ENCODE data around the gene UQCRHL.
"Not testable (repeated sequence)": the region's sequence is repeated elsewhere in the genome, so short reads cannot be mapped to it uniquely, and the experiment has no call there.

UQCRHL gene

DNA sequence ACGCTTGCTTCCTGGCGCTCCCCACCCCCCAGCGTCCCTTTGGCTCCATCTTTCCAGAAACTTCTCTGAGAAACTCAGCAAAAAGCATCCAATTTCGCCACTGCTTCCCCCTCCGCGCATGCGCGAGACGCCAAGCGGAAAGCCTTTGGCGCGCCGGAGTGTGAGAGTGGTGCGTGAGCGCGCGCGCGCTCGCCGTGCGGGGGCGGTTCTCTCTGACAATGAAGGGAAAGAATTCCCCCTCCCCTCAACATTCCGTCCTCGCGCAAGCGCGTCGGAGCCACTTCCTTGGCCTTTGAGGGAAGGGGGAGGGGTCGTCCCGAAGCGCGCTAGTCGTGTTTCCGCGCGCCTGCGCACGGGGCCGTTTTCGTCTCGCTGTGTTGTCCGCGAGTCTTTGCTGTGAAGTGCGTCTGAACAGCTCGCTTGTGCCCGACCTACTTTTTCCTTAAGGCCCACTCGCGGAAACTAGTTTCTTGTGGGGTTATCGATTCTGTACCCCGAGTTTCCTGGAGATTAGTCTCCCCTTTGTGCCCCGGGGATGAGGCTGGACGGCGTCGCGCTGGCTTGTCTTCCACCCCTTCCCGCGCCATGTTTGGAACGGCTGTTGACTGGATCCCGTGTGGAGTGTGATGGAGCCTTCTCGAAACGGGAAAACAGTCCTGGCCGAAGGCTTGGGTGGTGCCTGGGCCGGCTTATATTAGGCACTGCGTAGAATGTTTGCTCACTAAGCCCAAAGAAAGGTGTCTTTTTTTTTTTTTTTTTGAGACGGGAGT lies 28.5 kb upstream of the UQCRHL start:
- peak; percentile 85 to 100 (median 98) for DNase-seq

DNA sequence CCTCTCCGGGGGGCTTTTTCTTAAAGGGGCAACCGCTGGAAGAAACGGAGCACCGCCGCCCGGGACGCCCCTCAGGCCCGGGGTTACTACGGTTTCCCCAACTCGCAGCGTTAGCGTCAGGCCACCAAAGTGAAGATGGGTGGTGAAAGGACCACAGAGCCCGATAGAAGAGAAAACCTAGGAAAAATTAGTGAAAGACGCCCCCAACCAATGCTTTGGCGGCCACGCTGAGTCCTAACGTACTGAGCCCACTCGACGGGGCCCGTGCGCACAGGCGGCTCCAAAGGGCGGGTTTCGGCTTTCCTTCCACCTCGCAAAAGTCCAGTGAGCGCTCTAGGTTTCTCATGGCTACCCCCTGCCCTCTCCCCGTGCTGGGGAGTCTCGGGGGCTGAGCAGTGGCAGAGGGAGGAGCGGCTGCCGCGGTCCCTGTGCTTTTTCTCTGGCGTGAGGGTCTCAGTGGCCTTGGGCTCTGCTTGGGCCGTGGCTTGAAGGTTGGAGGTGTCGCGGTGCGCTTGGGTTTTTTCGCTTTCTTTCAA lies 27.8 kb upstream of the UQCRHL start:
- peak in 7 of 51 donors; percentile 45 to 69 (median 63) for DNase-seq

DNA sequence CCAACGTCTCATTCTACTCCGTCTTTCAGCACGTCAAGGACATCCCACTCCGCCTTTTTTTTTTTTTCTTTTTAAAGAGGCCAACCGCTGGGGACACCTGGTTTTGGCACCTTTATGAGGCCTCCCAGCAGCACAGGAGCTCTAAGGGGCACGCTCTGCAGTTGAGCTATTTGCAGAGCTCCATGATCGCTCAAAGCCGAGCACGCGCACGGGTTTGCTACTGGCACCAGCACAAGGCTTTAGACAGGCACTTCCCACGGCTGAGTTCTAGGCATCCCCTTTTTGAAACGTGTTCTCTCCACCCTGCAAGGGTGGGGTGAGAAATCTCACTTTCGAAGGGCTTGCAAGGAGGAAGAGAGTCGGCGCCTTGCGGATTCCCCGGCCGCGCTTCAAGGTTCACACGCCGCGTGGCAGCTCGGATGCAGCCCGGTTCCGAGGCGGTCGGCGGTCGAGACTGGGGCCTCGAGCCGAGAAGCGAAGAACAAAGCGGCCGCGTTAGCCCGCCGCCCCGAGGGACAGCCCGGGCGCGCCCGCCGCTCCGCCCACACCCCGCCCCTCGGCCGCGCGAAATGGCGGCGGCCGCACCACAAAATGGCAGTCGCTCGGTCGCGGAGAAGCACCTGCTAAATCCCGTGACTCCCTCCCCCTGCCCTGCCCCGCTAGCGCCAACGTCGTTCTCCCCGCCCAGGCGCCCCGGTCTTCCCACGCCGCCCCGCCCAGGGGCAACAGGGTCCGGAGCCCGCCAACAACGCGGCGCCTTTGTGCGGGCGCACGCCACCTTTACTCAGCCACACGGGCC lies 27.2 kb upstream of the UQCRHL start:
- DNase-seq = peak; percentile 60 to 96 (median 82)

DNA sequence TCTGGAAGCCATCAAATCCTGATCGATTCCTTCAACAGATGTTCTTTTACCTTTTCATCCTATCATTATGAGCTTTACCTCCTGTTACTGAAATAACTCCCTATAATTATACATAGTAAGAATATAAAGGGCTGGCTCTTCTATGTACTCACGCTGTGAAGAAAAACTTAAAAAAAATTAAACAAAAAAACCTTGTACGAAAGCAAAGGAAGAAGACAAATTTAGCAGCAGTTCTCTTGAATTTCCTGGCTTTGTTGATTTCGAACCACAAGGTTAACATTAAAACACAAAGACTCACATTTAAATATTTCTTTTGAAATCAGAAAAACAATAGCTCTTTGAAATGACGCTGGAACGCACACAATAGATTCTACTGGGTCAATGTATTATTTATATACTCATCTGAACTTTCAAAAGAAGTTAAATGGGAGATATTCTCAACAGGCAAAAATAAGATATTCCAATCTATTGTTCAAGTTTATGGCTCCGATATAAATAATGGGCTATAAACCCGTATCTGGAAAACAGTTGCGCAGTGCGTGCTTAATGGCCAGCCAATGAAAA lies 26.5 kb upstream of the UQCRHL start:
- no peak for DNase-seq

DNA sequence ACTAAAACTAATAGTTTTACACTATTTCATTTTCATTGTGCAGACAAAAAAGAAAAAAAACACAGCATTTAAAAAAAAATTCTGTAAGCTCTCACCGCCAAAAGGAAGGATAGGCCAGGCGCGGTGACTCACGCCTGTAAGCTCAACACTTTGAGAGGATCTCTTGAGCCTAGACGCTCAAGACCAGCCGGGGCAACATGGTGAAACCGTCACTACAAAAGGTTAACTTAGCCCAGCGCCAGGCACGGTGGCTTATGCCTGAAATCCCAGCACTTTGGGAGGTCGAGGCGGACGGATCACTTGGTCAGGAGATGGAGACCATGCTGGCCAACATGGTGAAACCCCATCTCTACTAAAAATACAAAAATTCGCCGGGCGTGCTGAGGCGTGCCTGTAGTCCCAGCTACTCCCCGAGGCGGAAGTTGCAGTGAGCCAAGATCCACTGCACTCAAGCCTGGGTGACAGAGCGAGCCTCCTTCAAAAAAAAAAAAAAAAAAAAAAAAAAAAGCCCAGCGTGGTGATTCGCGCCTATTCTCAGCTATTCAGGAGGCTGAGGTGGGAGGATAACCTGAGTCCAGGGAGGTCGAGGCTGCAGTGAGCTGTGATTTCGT lies 25.7 kb upstream of the UQCRHL start:
- peak in 20 of 51 donors; percentile 4 to 53 (median 22) for DNase-seq

DNA sequence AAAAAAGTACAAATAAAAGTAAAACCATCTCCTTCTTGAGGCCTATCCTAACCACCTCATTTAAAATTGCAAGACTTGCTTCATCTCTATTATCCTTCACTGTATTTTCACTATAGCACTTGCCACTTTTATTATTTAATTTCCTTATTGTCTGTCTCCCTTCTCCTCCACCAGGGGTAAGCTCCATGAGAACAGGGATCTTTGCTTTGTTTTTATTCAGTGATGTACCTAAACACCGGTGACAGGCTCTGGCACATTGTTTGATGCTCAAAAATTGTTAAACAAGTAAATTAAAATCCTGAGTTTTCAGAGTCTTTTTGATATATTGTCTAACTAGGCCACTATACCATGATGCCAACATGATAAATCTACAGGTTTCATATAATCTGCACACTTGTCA lies 22.8 kb upstream of the UQCRHL start:
- no peak for DNase-seq

DNA sequence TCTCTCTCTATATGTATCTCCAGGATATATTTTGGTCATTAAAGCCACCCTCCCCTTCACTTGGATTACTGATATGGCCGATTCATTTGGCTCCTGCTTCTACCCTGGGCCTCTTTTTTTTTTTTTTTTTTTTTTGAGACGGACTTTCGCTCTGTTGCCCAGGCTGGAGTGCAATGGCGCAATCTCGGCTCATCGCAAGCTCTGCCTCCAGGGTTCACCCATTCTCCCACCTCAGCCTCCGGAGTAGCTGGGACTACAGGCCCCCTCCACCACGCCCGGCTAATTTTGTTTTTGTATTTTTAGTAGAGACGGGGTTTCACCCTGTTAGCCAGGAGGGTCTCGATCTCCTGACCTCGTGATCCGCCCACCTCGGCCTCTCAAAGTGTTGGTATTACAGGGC lies 21.5 kb upstream of the UQCRHL start:
- DNase-seq = not testable (repeated sequence)

DNA sequence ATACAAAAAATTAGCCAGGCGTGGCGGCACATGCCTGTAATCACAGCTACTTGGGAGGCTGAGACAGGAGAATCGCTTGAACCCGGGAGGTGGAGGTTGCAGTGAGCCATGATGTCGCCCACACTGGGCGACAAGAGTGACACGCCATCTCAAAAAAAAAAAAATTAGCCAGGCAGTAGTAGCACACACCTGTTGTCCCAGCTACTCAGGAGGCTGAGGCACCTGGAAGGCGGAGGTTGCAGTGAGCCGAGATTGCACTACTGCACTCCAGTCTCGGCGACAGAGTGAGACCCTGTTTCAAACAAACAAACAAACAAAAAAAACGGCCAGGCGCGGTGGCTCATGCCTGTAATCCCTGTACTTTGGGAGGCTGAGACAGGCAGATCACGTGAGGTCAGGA lies 20.1 kb upstream of the UQCRHL start:
- DNase-seq = not testable (repeated sequence)

DNA sequence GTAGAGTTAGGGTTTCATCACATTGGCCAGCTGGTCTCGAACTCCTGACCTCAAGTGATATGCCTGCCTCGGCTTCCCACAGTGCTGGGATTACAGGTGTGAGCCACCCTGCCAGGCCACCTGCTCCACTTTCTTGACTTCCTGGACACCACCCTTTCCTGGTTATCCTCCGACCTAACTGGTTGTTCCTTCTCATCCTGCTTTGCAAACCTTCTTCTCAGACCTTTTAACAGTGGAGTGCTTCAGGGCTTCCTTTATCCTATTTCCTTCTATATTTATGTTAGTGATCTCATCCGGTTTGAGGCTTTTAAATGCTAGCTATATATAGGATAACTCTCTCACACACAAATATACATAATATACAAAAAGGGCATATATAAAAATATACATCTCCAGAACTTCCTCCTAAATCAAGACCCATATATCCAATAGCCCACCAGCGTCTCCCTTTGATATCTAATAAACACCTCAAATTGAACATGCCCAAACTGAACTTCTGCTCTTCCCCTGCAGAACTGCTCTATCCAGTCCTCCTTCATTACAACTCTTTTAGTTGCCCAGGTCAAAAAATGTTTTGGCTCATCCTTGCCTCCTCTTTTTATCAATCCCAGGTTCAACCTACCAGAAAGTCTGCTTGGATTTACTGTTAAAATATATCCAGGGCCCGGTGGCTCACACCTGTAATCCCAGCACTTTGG lies 19.5 kb upstream of the UQCRHL start:
- DNase-seq = no peak

DNA sequence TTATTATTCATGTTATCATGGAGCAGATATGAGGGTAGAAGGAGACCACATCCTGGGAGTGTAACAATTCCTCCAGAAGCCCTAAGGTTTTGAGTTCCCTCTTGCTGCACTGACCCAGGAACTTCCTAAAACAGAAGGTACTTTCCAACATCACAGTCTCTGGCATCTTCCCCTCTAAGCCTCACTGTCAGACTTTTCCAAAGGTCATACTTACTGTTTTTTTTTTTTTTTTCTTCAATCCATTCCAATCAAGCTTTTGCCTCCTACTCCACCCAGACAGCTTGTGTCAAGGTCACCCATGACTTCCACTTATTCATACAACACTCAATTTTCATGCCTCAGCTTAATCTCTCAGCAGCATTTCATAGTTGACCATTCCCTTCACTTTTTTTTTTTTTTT lies 18.4 kb upstream of the UQCRHL start:
- DNase-seq = no peak

DNA sequence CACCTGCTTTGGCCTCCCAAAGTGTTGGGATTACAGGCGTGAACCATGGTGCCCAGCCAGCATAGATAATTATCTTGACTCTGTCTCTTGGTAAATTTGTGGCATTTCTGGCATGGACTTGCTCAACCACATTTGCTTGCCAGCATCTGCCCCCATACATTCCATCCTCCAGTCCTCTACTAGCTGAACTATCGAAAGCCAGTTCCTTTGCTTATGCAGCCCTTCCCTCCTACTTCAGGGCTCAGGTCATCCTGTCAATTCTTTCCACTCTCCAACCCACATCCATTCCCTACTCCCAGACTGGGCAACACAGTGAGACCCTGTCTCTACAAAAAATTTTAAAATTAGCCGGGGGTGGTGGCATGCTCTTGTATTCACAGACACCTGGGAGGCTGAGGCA lies 13.0 kb upstream of the UQCRHL start:
- DNase-seq = no peak

DNA sequence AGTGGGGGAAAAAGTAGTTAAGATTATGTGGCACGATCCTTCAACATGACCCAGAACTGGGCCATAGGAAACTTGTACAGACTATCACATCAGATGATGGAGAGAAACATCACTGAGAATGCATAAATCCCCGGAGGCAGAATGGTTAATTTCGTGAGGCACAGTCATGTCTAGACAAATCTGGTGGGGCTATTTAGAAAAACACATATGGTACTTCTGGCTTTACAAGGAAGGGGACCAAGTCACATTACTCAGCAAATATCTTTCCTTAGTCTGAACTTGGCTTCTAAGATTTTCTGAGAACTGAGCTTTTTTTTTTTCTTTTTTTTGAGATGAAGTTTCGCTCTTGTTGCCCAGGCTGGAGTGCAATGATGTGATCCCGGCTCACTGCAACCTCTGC lies 9.2 kb upstream of the UQCRHL start:
- DNase-seq = no peak

DNA sequence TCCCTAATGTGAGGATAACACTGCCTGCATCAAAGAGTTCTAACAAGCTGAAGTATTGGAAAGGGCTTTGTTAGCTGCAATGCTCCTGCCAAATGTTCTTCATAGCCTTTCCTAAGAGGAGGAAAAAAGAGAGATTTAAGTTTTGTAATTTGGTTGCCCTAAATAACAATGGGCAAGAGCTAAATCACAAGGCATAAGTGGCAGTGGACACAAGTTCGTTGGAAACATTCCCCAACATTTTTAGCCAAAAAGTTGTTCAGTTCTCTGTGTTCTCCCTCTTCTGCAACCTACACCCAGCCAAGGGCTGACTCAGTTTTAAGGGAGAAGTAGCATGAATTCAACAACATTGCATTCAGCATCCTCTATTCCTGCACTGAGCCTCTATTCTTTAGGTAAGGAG lies 2.6 kb upstream of the UQCRHL start:
- peak in 4 of 51 donors; percentile 12 to 53 (median 41) for DNase-seq

DNA sequence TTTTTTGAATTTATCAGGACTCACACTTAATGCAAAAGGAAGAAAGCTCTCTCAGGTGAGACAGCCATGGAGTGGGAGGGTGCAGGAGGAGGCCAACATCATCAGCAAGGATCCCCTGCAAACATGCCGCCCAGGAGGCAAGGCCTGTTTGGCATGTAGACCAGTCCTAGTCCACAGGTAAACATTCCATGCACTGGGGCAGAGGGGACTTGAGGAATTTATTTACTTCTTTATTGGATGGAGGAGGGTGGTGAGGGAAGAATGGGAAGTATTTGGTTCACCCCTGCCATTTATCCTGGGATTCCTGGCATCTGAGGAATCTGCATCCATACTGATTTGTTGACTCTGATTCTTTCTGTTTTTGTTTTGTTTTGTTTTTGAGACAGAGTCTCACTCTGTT lies 1.5 kb upstream of the UQCRHL start:
- no peak for DNase-seq

DNA sequence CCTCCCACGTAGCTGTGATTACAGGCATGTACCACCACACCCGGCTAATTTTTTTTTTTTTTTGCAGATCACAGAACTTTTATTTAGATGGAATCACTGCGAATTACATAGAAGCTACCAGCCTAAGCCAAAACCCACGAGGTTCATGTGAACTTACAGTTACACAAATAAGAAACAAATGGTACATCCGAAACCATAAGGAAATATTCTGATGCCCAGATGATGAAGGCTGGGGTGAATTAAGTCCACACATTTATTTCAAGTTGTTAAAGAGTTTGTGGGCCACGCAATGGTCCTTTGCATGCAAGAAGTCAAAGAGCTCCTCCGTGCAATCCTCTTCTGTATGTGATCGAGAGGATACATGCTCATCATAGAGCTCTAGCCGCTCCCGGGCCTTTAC lies 328 bp downstream of the UQCRHL start:
- no peak for DNase-seq

DNA sequence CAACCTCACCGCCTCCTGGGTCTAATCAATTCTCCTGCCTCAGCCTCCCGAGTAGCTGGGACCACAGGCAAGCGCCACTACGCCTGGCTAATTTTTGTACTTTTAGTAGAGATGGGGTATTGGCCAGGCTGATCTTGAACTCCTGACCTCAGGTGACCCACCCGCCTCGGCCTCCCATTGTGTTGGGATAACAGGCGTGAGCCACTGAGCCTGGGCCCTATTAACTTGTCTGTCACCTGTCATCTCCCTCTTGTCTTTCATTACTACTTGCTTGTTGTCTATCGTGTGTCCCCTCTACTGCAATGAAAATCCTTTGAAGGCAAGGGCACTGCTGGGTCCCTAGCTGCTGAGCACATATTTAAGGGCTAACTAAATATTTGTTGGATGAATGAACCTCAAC lies 3.4 kb downstream of the UQCRHL start:
- no peak for DNase-seq

DNA sequence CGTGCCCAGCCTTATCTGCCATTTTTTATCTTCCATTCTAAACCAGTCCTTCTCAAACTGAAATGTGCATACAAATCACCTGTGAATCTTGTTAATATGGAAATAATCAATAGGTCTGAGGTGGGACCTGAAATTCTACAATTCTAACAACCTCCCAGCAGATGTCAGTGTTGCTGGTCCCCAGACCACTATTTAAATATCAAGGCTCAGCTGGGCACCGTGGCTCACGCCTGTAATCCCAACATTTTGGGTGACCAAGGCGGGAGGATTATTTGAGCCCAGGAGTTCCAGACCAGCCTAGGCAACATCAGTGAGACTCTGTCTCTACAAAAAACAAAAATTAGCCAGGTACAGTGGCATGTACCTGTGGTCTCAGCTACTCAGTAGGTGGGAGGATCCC lies 4.1 kb downstream of the UQCRHL start:
- DNase-seq = peak in 1 of 51 donors; percentile 17

DNA sequence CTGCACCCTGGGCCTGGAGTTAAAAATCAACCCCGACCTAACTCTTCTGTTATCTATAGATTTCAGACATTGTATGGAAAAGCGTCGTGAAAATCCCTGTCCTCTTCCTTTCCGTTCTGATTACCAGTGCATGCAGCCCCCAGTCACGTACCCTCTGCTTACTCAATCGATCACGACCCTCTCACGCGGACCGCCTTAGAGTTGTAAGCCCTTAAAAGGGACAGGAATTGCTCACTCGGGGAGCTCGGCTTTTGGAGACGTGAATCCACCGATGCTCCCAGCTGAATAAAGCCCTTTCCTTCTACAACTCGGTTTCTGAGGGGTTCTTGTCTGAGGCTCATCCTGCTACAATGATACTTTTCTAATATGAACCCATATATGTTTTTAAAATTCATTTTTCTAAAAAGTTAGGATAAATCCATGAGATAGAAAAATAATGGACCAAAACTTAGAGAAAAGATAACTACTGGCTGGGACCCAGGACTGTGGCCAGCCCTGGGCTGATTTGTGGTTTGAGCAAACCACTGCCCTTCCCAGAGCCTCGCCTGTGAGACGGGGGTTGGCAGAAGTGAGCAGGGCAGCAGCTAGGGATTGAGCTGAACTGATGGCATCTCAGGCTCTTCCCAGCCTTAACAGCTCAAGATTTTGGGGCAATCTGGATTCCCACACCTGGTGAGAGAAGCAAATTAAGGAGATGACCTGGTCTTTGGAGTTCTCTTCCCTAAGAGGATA lies 5.0 kb downstream of the UQCRHL start:
- DNase-seq = no peak

DNA sequence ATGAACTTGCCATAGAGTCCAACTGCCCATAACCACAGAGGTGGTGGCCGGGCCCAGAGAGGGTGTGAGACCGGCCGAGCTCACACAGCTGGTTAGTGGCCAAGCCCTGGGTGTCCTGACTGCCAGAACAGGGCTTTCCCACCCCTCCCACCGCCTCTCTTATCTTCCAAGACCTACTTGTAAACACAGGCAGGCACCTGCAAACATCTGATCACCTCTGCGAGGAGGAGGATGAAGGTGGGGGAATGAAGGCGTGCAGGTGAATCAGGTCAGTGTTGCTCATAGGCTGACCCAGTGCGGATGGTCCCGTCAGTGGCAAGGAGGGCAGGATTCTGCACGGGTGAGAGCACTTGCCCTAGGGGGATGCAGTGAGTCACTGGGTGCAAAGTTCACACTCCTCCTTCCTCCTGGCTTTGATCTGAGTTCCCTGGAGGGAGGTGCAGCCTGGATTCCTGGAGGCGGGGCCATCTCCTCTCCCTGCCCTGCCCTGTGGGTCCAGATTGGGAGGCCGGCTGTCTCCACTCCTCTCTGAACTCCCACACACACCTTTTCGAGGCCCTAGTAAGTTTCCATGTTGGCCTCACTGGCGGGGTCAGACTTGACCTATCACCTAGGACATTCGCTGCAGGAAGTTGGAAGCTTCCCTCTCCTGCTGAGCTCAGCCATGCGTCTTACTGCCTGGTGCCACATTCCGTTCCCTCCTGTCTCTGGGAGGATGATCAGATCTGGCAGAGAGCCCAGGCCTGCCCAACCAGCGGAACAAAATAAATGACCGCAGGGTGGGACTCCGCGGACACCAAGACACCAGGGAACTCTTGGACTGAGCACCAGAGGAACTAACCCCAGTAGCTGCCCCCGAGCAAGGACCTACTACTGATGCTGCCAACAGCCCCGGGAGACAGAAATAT lies 7.3 kb downstream of the UQCRHL start:
- peak in 3 of 51 donors; percentile 5 to 11 (median 6) for DNase-seq
